Esophagus squamous epithelium (tissue), 4 donors: Measurements from ENCODE around the gene MXD3.

Source experiments
- POLR2A ChIP-seq, 4 donors: fragments of 450-650 bp; IDR thresholded peaks; one replicate each; pipeline ENCODE4 v1.6.1; 2017; ENCODE audit warnings: antibody characterized with exemption in 4 of 4, mild to moderate bottlenecking in 4 of 4, moderate library complexity in 3 of 4
- TF ChIP-seq, protein P1 (sequence below), 6 experiments: fragments of 450-650 bp in 4 of 6; fragments of 200-600 bp in 2 of 6; sonication (generic) in 2 of 6; IDR thresholded peaks; one replicate each; pipeline ENCODE4 v1.5.1; 2016 to 2019; ENCODE audit warnings: antibody characterized with exemption in 6 of 6, mild to moderate bottlenecking in 4 of 6, moderate library complexity in 4 of 6

GRCh38 chr5:177334781-177335700, 23.3 kb upstream of the MXD3 start:
- TF ChIP-seq POLR2A (IDR thresholded peaks at IDR 0.05) = no peak
- TF ChIP-seq, protein P1, sequence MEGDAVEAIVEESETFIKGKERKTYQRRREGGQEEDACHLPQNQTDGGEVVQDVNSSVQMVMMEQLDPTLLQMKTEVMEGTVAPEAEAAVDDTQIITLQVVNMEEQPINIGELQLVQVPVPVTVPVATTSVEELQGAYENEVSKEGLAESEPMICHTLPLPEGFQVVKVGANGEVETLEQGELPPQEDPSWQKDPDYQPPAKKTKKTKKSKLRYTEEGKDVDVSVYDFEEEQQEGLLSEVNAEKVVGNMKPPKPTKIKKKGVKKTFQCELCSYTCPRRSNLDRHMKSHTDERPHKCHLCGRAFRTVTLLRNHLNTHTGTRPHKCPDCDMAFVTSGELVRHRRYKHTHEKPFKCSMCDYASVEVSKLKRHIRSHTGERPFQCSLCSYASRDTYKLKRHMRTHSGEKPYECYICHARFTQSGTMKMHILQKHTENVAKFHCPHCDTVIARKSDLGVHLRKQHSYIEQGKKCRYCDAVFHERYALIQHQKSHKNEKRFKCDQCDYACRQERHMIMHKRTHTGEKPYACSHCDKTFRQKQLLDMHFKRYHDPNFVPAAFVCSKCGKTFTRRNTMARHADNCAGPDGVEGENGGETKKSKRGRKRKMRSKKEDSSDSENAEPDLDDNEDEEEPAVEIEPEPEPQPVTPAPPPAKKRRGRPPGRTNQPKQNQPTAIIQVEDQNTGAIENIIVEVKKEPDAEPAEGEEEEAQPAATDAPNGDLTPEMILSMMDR (IDR thresholded peaks at IDR 0.05) = no peak
